Mesothelial cell of epicardium (in vitro differentiated cells): Measurements from ENCODE around the gene NKTR. TPM values are rescaled to one million over a fixed set of nuclear protein-coding genes. Genes with fewer than 3 reads are reported as not detected.

Experiments used
- DNase-seq, 2 experiments: peaks; one replicate each; pipeline ENCODE4 v3.0.0; 2021; ENCODE audit warnings: low spot score in 2 of 2; ENCODE audit not compliant: unreplicated experiment in 2 of 2
- H3K27ac Mint-ChIP-seq: 2 replicates; pipeline ENCODE4 v1.8.0; 2021; ENCODE audit warnings: mixed read lengths
- H3K27me3 Mint-ChIP-seq: 2 replicates; pipeline ENCODE4 v1.8.0; 2021; ENCODE audit warnings: low read depth, mixed read lengths
- H3K36me3 Mint-ChIP-seq: 2 replicates; pipeline ENCODE4 v1.8.0; 2021; ENCODE audit warnings: mixed read lengths
- H3K4me1 Mint-ChIP-seq: 2 replicates; pipeline ENCODE4 v1.8.0; 2021; ENCODE audit warnings: mixed read lengths
- H3K4me3 Mint-ChIP-seq: 2 replicates; pipeline ENCODE4 v1.8.0; 2021; ENCODE audit warnings: mild to moderate bottlenecking, moderate library complexity, mixed read lengths
- H3K9me3 Mint-ChIP-seq: 2 replicates; pipeline ENCODE4 v1.8.0; 2021; ENCODE audit warnings: mixed read lengths
- CTCF ChIP-seq: fragments of 200-600 bp; sonication (generic); IDR thresholded peaks from one replicate; pipeline ENCODE4 v1.5.0; 2021; ENCODE audit warnings: antibody characterized with exemption; ENCODE audit not compliant: unreplicated experiment
- total RNA-seq: library from RNA; stranded (reverse); gene quantifications from 3 replicates; pipeline ENCODE4 v1.2.1, GENCODE V29; 2021

Gene NKTR
- total RNA-seq, 1 donor from 2014 or later, result 201 TPM

DNA sequence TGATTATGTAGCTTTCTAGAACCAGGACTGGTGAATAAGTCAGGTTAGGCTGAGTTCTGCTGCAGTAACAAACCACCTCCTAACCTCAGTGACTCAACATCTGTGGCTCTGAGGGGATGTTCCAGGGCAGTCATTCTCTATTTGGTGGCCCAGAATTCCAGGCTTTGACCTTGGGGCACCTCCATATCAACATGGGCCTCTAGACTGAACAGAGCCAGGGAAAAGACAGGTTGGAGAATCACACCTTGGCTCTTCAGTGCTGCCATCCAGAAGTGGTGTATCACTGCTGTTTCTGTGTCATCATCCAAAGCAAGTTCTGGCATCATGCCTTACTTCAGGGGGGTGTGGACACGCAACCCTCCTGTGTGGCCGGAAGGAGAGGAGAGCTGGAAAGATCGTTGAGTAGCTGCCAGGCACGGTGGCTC lies 68.3 kb downstream of the NKTR start:
- Mint-ChIP-seq H3K4me1 (no peaks in the 10 kb centered on the region), H3K36me3 (no peaks in the 10 kb centered on the region), H3K4me3 (no peak overlapping the region), H3K9me3 (no peaks in the 10 kb centered on the region), H3K27me3 (peaks cover 6% of the 10 kb centered on the region), H3K27ac (no peak overlapping the region)
- no peak for TF ChIP-seq CTCF
- DNase-seq, result no peak

- no peaks in the 10 kb centered on the region for H3K9me3 Mint-ChIP-seq
- DNase-seq, result no peak
- peaks cover 8% of the 10 kb centered on the region for H3K27me3 Mint-ChIP-seq
- no peak overlapping the region for H3K27ac Mint-ChIP-seq
- H3K36me3 Mint-ChIP-seq, result no peaks in the 10 kb centered on the region
- H3K4me3 Mint-ChIP-seq, result no peak overlapping the region
- H3K4me1 Mint-ChIP-seq, result no peaks in the 10 kb centered on the region
- TF ChIP-seq CTCF, result no peak
Observed at GRCh38 chr3:42670051-42670576, 69.6 kb downstream of the NKTR start.

GRCh38 chr3:42670670-42671069 lies 70.2 kb downstream of the NKTR start:
- H3K4me1 Mint-ChIP-seq, result no peaks in the 10 kb centered on the region
- no peak for TF ChIP-seq CTCF
- H3K9me3 Mint-ChIP-seq, result no peaks in the 10 kb centered on the region
- no peak overlapping the region for H3K4me3 Mint-ChIP-seq
- H3K36me3 Mint-ChIP-seq, result no peaks in the 10 kb centered on the region
- DNase-seq, result no peak
- H3K27me3 Mint-ChIP-seq, result peaks cover 8% of the 10 kb centered on the region
- no peak overlapping the region for H3K27ac Mint-ChIP-seq

GRCh38 chr3:42672515-42672914 lies 72.0 kb downstream of the NKTR start:
- no peak for DNase-seq
- TF ChIP-seq CTCF, result no peak
- H3K36me3 Mint-ChIP-seq, result no peaks in the 10 kb centered on the region
- H3K4me3 Mint-ChIP-seq, result no peak overlapping the region
- H3K27me3 Mint-ChIP-seq, result peaks cover 8% of the 10 kb centered on the region
- peaks cover 18% of the 10 kb centered on the region for H3K9me3 Mint-ChIP-seq
- H3K27ac Mint-ChIP-seq, result no peak overlapping the region
- H3K4me1 Mint-ChIP-seq, result no peaks in the 10 kb centered on the region

DNA sequence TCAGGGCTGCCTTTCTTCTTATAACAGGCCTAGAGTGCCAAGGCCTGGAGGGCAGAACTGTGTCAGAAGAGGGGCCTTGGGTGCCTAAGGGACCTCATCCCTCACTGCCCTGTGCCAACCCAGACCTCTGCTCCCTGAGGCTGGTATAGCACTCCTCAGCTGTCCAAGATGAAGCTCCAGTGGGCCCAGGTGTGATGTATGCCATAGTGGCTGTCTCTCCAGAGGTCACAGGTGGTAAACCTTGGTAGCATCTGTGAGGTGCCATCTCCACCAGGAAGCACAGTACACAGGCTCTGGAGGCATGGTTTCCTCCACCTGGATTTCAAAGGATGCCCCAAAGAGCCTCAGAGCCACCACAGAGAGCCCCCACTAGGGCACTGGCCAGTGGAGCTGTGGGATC lies 72.6 kb downstream of the NKTR start:
- Mint-ChIP-seq H3K4me1 (no peaks in the 10 kb centered on the region), H3K36me3 (no peaks in the 10 kb centered on the region), H3K4me3 (no peak overlapping the region), H3K9me3 (peaks cover 24% of the 10 kb centered on the region), H3K27ac (no peak overlapping the region), H3K27me3 (peaks cover 8% of the 10 kb centered on the region)
- DNase-seq, result no peak
- no peak for TF ChIP-seq CTCF

GRCh38 chr3:42674146-42674545 lies 73.7 kb downstream of the NKTR start:
- Mint-ChIP-seq H3K9me3 (peaks cover 28% of the 10 kb centered on the region), H3K4me3 (no peak overlapping the region), H3K36me3 (no peaks in the 10 kb centered on the region), H3K27me3 (peaks cover 9% of the 10 kb centered on the region), H3K27ac (no peak overlapping the region), H3K4me1 (no peaks in the 10 kb centered on the region)
- no peak for DNase-seq
- no peak for TF ChIP-seq CTCF
